Esophagus muscularis mucosa (tissue), 4 donors: ENCODE data around the gene DOCK6. TPM values are rescaled to one million over a fixed set of nuclear protein-coding genes. Genes with fewer than 3 reads are reported as not detected.

Source experiments
- DNase-seq: peaks from one replicate; pipeline ENCODE4 v3.0.0-alpha.2; 2017; ENCODE audit errors: extremely low spot score
- H3K27ac ChIP-seq, 4 donors: fragments of 200-600 bp; sonication (generic); replicated peaks in 1 of 4; 1 replicate in 3 of 4; 2 replicates in 1 of 4; pipeline ENCODE4 v1.5.1; 2016 to 2019; ENCODE audit warnings: mild to moderate bottlenecking in 1 of 4
- H3K27me3 ChIP-seq, 4 donors: fragments of 200-600 bp; sonication (generic); one replicate each; pipeline versions ENCODE4 v1.5.1 to v1.6.0; 2016 to 2019
- H3K36me3 ChIP-seq, 4 donors: fragments of 200-600 bp; sonication (generic); one replicate each; pipeline ENCODE4 v1.5.1; 2016 to 2019
- H3K4me1 ChIP-seq, 4 donors: fragments of 200-600 bp; sonication (generic); one replicate each; pipeline ENCODE4 v1.5.1; 2016 to 2019
- H3K4me3 ChIP-seq, 4 donors: fragments of 200-600 bp; sonication (generic); 1 replicate in 2 of 4; 2 replicates in 2 of 4; pipeline ENCODE4 v1.5.1; 2016 to 2019; ENCODE audit warnings: mild to moderate bottlenecking in 4 of 4, moderate library complexity in 1 of 4
- H3K9me3 ChIP-seq, 4 donors: fragments of 200-600 bp; sonication (generic); 1 replicate in 3 of 4; 2 replicates in 1 of 4; pipeline ENCODE4 v1.5.1; 2016 to 2019
- CTCF ChIP-seq, 3 experiments: fragments of 200-600 bp in 2 of 3; fragments of 450-650 bp in 1 of 3; sonication (generic) in 2 of 3; IDR thresholded peaks; one replicate each; pipeline ENCODE4 v1.5.1; 2017 to 2019; ENCODE audit warnings: antibody characterized with exemption in 3 of 3, mild to moderate bottlenecking in 2 of 3, moderate library complexity in 1 of 3
- EP300 ChIP-seq: sonication (generic); formaldehyde crosslinking; IDR thresholded peaks from one replicate; pipeline ENCODE4 v1.6.1; 2017; ENCODE audit warnings: antibody characterized with exemption
- POLR2A ChIP-seq: fragments of 450-650 bp; IDR thresholded peaks from one replicate; pipeline ENCODE4 v1.6.1; 2017; ENCODE audit warnings: antibody characterized with exemption, moderate library complexity, mild to moderate bottlenecking, low read depth
- POLR2AphosphoS5 ChIP-seq, 2 donors: sonication (generic); formaldehyde crosslinking; IDR thresholded peaks; one replicate each; pipeline ENCODE4 v1.6.1; 2017; ENCODE audit warnings: antibody characterized with exemption in 2 of 2
- WGBS: methylation state at CpG from one replicate; pipeline ENCODE4 v1.1.5; 2018; 5-methylcytosine and 5-hydroxymethylcytosine counted together
- intact Hi-C: fragments of 100-400 bp; cut with DNase I; formaldehyde crosslinking; loops from one replicate; pipeline ENCODE4 v1.15.1; 2023
- total RNA-seq, 4 donors: library from RNA; depleted of rRNA; stranded (reverse); fragments of >200 nt; gene quantifications; one replicate each; pipeline versions ENCODE4 v1.1.0 to v1.2.1, GENCODE V29; 2016

The DOCK6 gene
- total RNA-seq, 4 donors from 2014 or later = 32.6 to 51.0 (median 40.1) TPM

GRCh38 chr19:11177592-11177991, 84.7 kb downstream of the DOCK6 start:
- Histone ChIP-seq H3K36me3 (peaks cover 66 to 78% (median 73%) of the 10 kb centered on the region in 4 donors), H3K4me1 (peaks cover 28 to 75% (median 58%) of the 10 kb centered on the region in 4 donors), H3K27ac (peak overlapping the region; percentile 89 to 98 (median 96)), H3K27me3 (no peaks in the 10 kb centered on the region), H3K9me3 (no peaks in the 10 kb centered on the region), H3K4me3 (no peak overlapping the region)
- intact Hi-C loops = no loop called here
- TF ChIP-seq CTCF (IDR thresholded peaks at IDR 0.05) (no peak), POLR2A (no peak), POLR2AphosphoS5 (IDR thresholded peaks at IDR 0.05) (peak in 1 of 2 donors; percentile 22), EP300 (no peak)
- 84% methylated on average over 9 of the region's 9 CpGs for WGBS
- no peak for DNase-seq

GRCh38 chr19:11176466-11177193, 85.7 kb downstream of the DOCK6 start:
- Histone ChIP-seq H3K9me3 (no peaks in the 10 kb centered on the region), H3K4me1 (peaks cover 27 to 74% (median 58%) of the 10 kb centered on the region in 4 donors), H3K27me3 (no peaks in the 10 kb centered on the region), H3K36me3 (peaks cover 71 to 79% (median 77%) of the 10 kb centered on the region in 4 donors), H3K27ac (peak overlapping the region; percentile 59 to 98 (median 94)), H3K4me3 (no peak overlapping the region)
- intact Hi-C loops = no loop called here
- no peak for DNase-seq
- TF ChIP-seq EP300 (no peak), POLR2AphosphoS5 (IDR thresholded peaks at IDR 0.05) (peak in 1 of 2 donors; percentile 33), CTCF (IDR thresholded peaks at IDR 0.05) (no peak), POLR2A (no peak)
- 89% methylated on average over 18 of the region's 18 CpGs for WGBS

- peaks cover 75 to 86% (median 79%) of the 10 kb centered on the region in 4 donors for H3K36me3 ChIP-seq
- no peak for TF ChIP-seq EP300
- no peak for TF ChIP-seq POLR2AphosphoS5 (IDR thresholded peaks at IDR 0.05)
- intact Hi-C loops = no loop called here
- H3K27ac ChIP-seq = peak overlapping the region; percentile 57 to 92 (median 64)
- 83% methylated on average over 7 of the region's 7 CpGs for WGBS
- no peaks in the 10 kb centered on the region for H3K9me3 ChIP-seq
- peaks cover 25 to 74% (median 58%) of the 10 kb centered on the region in 4 donors for H3K4me1 ChIP-seq
- DNase-seq = no peak
- H3K4me3 ChIP-seq = no peak overlapping the region
- no peaks in the 10 kb centered on the region for H3K27me3 ChIP-seq
These were observed 86.4 kb downstream of the DOCK6 start for GRCh38 chr19:11175920-11176319.

- H3K9me3 ChIP-seq = no peaks in the 10 kb centered on the region
- H3K4me1 ChIP-seq = peaks cover 18 to 75% (median 58%) of the 10 kb centered on the region in 4 donors
- H3K27me3 ChIP-seq = no peaks in the 10 kb centered on the region
- TF ChIP-seq POLR2A (no peak), POLR2AphosphoS5 (IDR thresholded peaks at IDR 0.05) (peak in 1 of 2 donors; percentile 6)
- peaks cover 86 to 100% (median 95%) of the 10 kb centered on the region in 4 donors for H3K36me3 ChIP-seq
- no peak for DNase-seq
- peak overlapping the region in 2 of 4 donors; percentile 68 to 92 for H3K27ac ChIP-seq
- intact Hi-C loops = no loop called here
- no peak overlapping the region for H3K4me3 ChIP-seq
- WGBS = 96% methylated on average over 24 of the region's 27 CpGs
These were observed 88.0 kb downstream of the DOCK6 start for GRCh38 chr19:11174336-11174735.

GRCh38 chr19:11173516-11174155, 88.7 kb downstream of the DOCK6 start:
- 82% methylated on average over 8 of the region's 8 CpGs for WGBS
- Histone ChIP-seq H3K36me3 (peaks cover 87 to 100% (median 98%) of the 10 kb centered on the region in 4 donors), H3K27ac (peak overlapping the region; percentile 82 to 92 (median 92)), H3K4me3 (no peak overlapping the region), H3K27me3 (no peaks in the 10 kb centered on the region), H3K4me1 (peaks cover 11 to 75% (median 58%) of the 10 kb centered on the region in 4 donors), H3K9me3 (no peaks in the 10 kb centered on the region)
- intact Hi-C loops = no loop called here
- TF ChIP-seq POLR2A (no peak), POLR2AphosphoS5 (IDR thresholded peaks at IDR 0.05) (peak in 1 of 2 donors; percentile 11), CTCF (IDR thresholded peaks at IDR 0.05) (no peak)
- DNase-seq = no peak
